ENCODE measurements around the gene CALML4. TPM values are rescaled to one million over a fixed set of nuclear protein-coding genes. Genes with fewer than 3 reads are reported as not detected.
"Not testable (repeated sequence)": the region's sequence is repeated elsewhere in the genome, so short reads cannot be mapped to it uniquely, and the experiment has no call there.

Gene CALML4
- total and polyA plus RNA-seq, 2 donors (not counting 3 experiments of a cell fraction or from before 2014, with no cell fraction given) = 2.6 to 10.1 TPM

GRCh38 chr15:68227643-68228142 is 22.6 kb upstream of the CALML4 start:
- ChIA-PET CTCF (interaction anchor here (1.2 to 1.3 kb wide), 2 partner anchors 8 to 25 kb away, joined by 4 read pairs; no protein-coding TSS in a partner anchor), POLR2A (no interaction called here)
- Histone ChIP-seq H3K79me2 (ENCODE audit: control insufficient read depth, insufficient read depth, low read length) (peaks cover 53% of the 10 kb centered on the region), H3K9me1 (replicated peaks; ENCODE audit: control insufficient read depth, extremely low read depth, insufficient read depth, low read length) (no peaks in the 10 kb centered on the region), H3K27ac (ENCODE audit: insufficient read depth, low read depth, low read length) (no peak overlapping the region), H3K4me1 (ENCODE audit: control insufficient read depth, extremely low read depth, insufficient read depth, low read length) (peaks cover 15% of the 10 kb centered on the region), H3K4me3 (replicated peaks in 1 of 3; ENCODE audit: insufficient read depth in 1 of 3, low read depth in 1 of 3, low read length in 3 of 3) (no peak overlapping the region), H3K9ac (replicated peaks; ENCODE audit: extremely low read depth, insufficient read depth, low read length) (no peak overlapping the region), H3K9me3 (replicated peaks; ENCODE audit: control insufficient read depth, insufficient read depth, low read length) (no peaks in the 10 kb centered on the region), H3K4me2 (ENCODE audit: insufficient read depth, low read length) (peak overlapping the region; percentile 85), H4K20me1 (replicated peaks; ENCODE audit: control insufficient read depth, extremely low read depth, insufficient read depth, low read length) (no peaks in the 10 kb centered on the region), H3K36me3 (ENCODE audit: control insufficient read depth in 2 of 2, extremely low read depth in 1 of 2, insufficient read depth in 2 of 2, low read length in 2 of 2) (no peaks in the 10 kb centered on the region), H2AFZ (ENCODE audit: low read depth, low read length) (no peak overlapping the region), H3K27me3 (ENCODE audit: control insufficient read depth in 2 of 2, insufficient read depth in 2 of 2, low read length in 2 of 2) (no peaks in the 10 kb centered on the region)
- dilution Hi-C loops (cut with MboI; ENCODE audit: extremely low pct_ligation_motif_present, low sequenced_read_pairs) (no loop called here), intact Hi-C loops (cut with micrococcal nuclease) (loop anchor here (2.0 to 5.0 kb wide), 2 partner anchors 23 to 365 kb away; partner anchors contain the start of gene CALML4)
- no peak for TF ChIP-seq CTCF (IDR thresholded peaks at IDR 0.05; ENCODE audit: extremely low read depth in 1 of 2, insufficient read depth in 1 of 2, low read depth in 1 of 2, low read length in 2 of 2)
- TF ChIP-seq MAX (IDR thresholded peaks at IDR 0.05; ENCODE audit: insufficient read depth, insufficient read length) = no peak
- no peak for TF ChIP-seq MYC (IDR thresholded peaks at IDR 0.05; ENCODE audit: low read depth, low read length)
- no peak for TF ChIP-seq POLR2A (IDR thresholded peaks at IDR 0.05; ENCODE audit: low read depth, low read length)
- no peak for TF ChIP-seq POLR2AphosphoS5 (IDR thresholded peaks at IDR 0.05; ENCODE audit: insufficient read depth, low read depth, low read length)
- TF ChIP-seq FOS (IDR thresholded peaks at IDR 0.05; ENCODE audit: borderline replicate concordance, insufficient read depth, low read length) = no peak
- no peak for TF ChIP-seq GATA2 (IDR thresholded peaks at IDR 0.05; ENCODE audit: insufficient read depth, insufficient read length, low read depth, low read length)
- no peak for TF ChIP-seq EZH2 (IDR thresholded peaks at IDR 0.05; ENCODE audit: borderline replicate concordance, low read depth, low read length, severe bottlenecking)
- TF ChIP-seq JUN (IDR thresholded peaks at IDR 0.05; ENCODE audit: borderline replicate concordance, insufficient read depth, insufficient read length, low read depth) = no peak
- DNase-seq (ENCODE audit: low read depth, low spot score) = no peak
- no TSS peak for BruUV-seq (replicated peaks)
- FAIRE-seq = no peak

GRCh38 chr15:68225442-68225841 is 20.3 kb upstream of the CALML4 start:
- H3K4me2 ChIP-seq (ENCODE audit: insufficient read depth, low read length); H3K36me3 ChIP-seq (ENCODE audit: control insufficient read depth in 2 of 2, extremely low read depth in 1 of 2, insufficient read depth in 2 of 2, low read length in 2 of 2); POLR2A ChIA-PET; H3K27ac ChIP-seq (ENCODE audit: insufficient read depth, low read depth, low read length); DNase-seq (ENCODE audit: low read depth, low spot score); H3K9ac ChIP-seq (replicated peaks; ENCODE audit: extremely low read depth, insufficient read depth, low read length); FAIRE-seq; H2AFZ ChIP-seq (ENCODE audit: low read depth, low read length); H3K9me1 ChIP-seq (replicated peaks; ENCODE audit: control insufficient read depth, extremely low read depth, insufficient read depth, low read length); BruUV-seq (replicated peaks); H4K20me1 ChIP-seq (replicated peaks; ENCODE audit: control insufficient read depth, extremely low read depth, insufficient read depth, low read length); dilution Hi-C loops (cut with MboI; ENCODE audit: extremely low pct_ligation_motif_present, low sequenced_read_pairs); H3K9me3 ChIP-seq (replicated peaks; ENCODE audit: control insufficient read depth, insufficient read depth, low read length); CTCF ChIA-PET; H3K27me3 ChIP-seq (ENCODE audit: control insufficient read depth in 2 of 2, insufficient read depth in 2 of 2, low read length in 2 of 2); H3K4me3 ChIP-seq (replicated peaks in 1 of 3; ENCODE audit: insufficient read depth in 1 of 3, low read depth in 1 of 3, low read length in 3 of 3): not testable (repeated sequence)
- Histone ChIP-seq H3K79me2 (ENCODE audit: control insufficient read depth, insufficient read depth, low read length) (peaks cover 55% of the 10 kb centered on the region), H3K4me1 (ENCODE audit: control insufficient read depth, extremely low read depth, insufficient read depth, low read length) (peaks cover 15% of the 10 kb centered on the region)
- intact Hi-C loops (cut with micrococcal nuclease) = loop anchor here (5.0 kb wide), 1 partner anchor 363 kb away; no protein-coding TSS in a partner anchor

Data from endothelial cell of umbilical vein (primary cell).